Upper lobe of right lung (tissue), 1 donor: Measurements from ENCODE around the gene BCAN. TPM values are rescaled to one million over a fixed set of nuclear protein-coding genes. Genes with fewer than 3 reads are reported as not detected.

Experiments used
- ATAC-seq: fragments of 200-7000 bp; cut with Tn5 transposase; one replicate; pipeline ENCODE4 v1.9.1; 2020; ENCODE audit warnings: mild to moderate bottlenecking, moderate library complexity
- DNase-seq: peaks from one replicate; pipeline ENCODE4 v3.0.0-alpha.2; 2020
- H3K27ac ChIP-seq: fragments of 200-600 bp; one replicate; pipeline ENCODE4 v1.8.0; 2022
- H3K27me3 ChIP-seq: fragments of 200-600 bp; one replicate; pipeline ENCODE4 v1.8.0; 2022; ENCODE audit warnings: mild to moderate bottlenecking
- H3K36me3 ChIP-seq: fragments of 200-600 bp; one replicate; pipeline ENCODE4 v1.8.0; 2022
- H3K4me1 ChIP-seq: fragments of 200-600 bp; one replicate; pipeline ENCODE4 v1.8.0; 2022
- H3K4me3 ChIP-seq: fragments of 200-600 bp; one replicate; pipeline ENCODE4 v1.8.0; 2022; ENCODE audit warnings: mild to moderate bottlenecking
- H3K9me3 ChIP-seq: fragments of 200-600 bp; one replicate; pipeline ENCODE4 v1.8.0; 2022
- CTCF ChIP-seq: fragments of 200-600 bp; IDR thresholded peaks from one replicate; pipeline ENCODE4 v1.8.0; 2022; ENCODE audit warnings: antibody characterized with exemption
- intact Hi-C: fragments of 100-400 bp; cut with DNase I; formaldehyde crosslinking; loops from one replicate; pipeline ENCODE4 v1.11.0; 2022
- total RNA-seq: library from RNA; stranded (reverse); fragmentation: NEBNext Ultra II Directional; extraction: Animal tissue kit (Norgen Biotek cat#: 25700); gene quantifications from one replicate; pipeline ENCODE4 v1.2.1, GENCODE V29; 2021
- donor health status: DM: no; HTN: yes; CAD: no; lungs with severe emphysema.

BCAN gene
- total RNA-seq, 1 donor from 2014 or later, result not detected

- ATAC-seq, result peak; percentile 6
- H3K27me3 ChIP-seq, result no peaks in the 10 kb centered on the region
- no peak for DNase-seq
- no peaks in the 10 kb centered on the region for H3K36me3 ChIP-seq
- TF ChIP-seq CTCF, result no peak
- intact Hi-C loops, result no loop called here
- H3K4me3 ChIP-seq, result no peak overlapping the region
- no peaks in the 10 kb centered on the region for H3K9me3 ChIP-seq
- H3K27ac ChIP-seq, result peak overlapping the region; percentile 82
- H3K4me1 ChIP-seq, result peaks cover 56% of the 10 kb centered on the region
These were observed 25.1 kb downstream of the BCAN start for GRCh38 chr1:156666862-156667609.

DNA sequence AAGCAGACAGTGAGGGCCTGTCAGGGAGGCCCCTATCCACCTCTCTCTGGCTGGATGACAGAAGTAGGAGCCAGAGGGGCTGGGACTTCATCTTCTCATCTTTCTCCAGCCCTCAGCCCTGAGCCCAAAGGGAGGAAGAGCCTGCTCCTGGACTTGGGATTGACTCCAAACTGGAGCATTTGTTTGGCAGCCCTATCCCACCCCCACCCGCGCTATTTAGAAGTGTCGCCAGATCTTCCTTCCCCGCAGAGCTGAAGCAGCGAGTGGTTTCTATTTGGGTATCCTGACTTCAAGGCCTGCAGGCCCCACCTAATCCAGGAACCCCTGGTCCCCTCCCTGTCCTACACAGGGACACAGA is 25.7 kb downstream of the BCAN start:
- H3K27ac ChIP-seq, result peak overlapping the region; percentile 82
- H3K36me3 ChIP-seq, result no peaks in the 10 kb centered on the region
- peaks cover 50% of the 10 kb centered on the region for H3K4me1 ChIP-seq
- no peak for TF ChIP-seq CTCF
- no peaks in the 10 kb centered on the region for H3K27me3 ChIP-seq
- no peaks in the 10 kb centered on the region for H3K9me3 ChIP-seq
- ATAC-seq (peak; percentile 17), DNase-seq (no peak)
- no peak overlapping the region for H3K4me3 ChIP-seq
- intact Hi-C loops, result no loop called here

GRCh38 chr1:156667968-156668709 is 26.2 kb downstream of the BCAN start:
- peaks cover 45% of the 10 kb centered on the region for H3K4me1 ChIP-seq
- H3K9me3 ChIP-seq, result no peaks in the 10 kb centered on the region
- ATAC-seq, result no peak
- intact Hi-C loops, result no loop called here
- no peak for TF ChIP-seq CTCF
- H3K4me3 ChIP-seq, result no peak overlapping the region
- H3K27me3 ChIP-seq, result no peaks in the 10 kb centered on the region
- no peak for DNase-seq
- H3K27ac ChIP-seq, result peak overlapping the region; percentile 82
- no peaks in the 10 kb centered on the region for H3K36me3 ChIP-seq

DNA sequence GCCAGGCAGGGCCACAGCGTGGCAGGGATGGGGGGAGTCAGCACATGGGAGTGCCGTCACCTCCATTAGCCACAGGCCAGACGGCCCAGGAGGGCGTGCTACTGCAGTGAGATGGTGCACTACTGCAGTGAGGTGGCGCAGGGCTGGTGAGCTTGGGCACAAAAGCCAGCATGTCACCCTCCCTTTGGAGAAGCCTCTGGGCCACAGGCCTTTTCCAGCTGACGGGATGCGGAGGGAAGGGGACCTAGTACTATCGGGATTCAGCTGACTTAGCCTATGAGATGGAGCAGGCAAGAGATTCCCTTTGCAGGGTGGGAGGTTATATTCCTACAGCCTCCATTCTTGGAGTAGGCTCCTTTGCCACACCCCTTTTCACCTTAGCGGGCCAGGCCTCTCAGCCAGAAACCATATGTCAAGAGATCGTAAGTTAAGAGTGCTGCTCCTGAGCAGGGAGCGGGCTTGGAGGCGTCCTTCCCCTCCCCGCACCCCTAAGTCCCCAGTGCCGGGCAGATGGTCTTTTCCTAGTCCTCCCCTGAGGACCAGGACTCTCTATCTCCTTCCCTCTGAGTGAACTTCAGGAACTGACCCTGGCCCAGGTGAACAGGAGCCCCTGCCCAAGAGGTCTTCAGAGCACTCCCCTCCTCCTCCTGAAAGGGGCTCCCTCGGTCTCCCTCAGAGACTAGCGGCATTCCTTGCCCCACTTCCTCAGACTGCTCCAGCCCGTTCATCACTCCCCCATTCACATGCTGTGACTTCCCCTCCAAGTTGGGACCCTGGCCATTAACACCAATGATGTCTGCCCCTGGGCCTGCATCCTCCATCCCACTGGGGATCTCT is 27.1 kb downstream of the BCAN start:
- Histone ChIP-seq H3K36me3 (no peaks in the 10 kb centered on the region), H3K9me3 (no peaks in the 10 kb centered on the region), H3K4me1 (peaks cover 40% of the 10 kb centered on the region), H3K27ac (peak overlapping the region; percentile 82), H3K4me3 (no peak overlapping the region), H3K27me3 (no peaks in the 10 kb centered on the region)
- intact Hi-C loops, result no loop called here
- DNase-seq (no peak), ATAC-seq (no peak)
- no peak for TF ChIP-seq CTCF

GRCh38 chr1:156669794-156670193 is 27.9 kb downstream of the BCAN start:
- Histone ChIP-seq H3K4me1 (peaks cover 33% of the 10 kb centered on the region), H3K9me3 (no peaks in the 10 kb centered on the region), H3K4me3 (no peak overlapping the region), H3K36me3 (no peaks in the 10 kb centered on the region), H3K27ac (no peak overlapping the region), H3K27me3 (no peaks in the 10 kb centered on the region)
- intact Hi-C loops, result loop anchor here (10.0 kb wide), 1 partner anchor 45 kb away; no protein-coding TSS in a partner anchor
- no peak for ATAC-seq
- no peak for DNase-seq
- no peak for TF ChIP-seq CTCF
